K562 (cell line): ENCODE measurements around the gene LRRC75A.

Experiments used
- CTCF ChIP-seq, 3 experiments: IDR thresholded peaks in 2 of 3; conservative IDR thresholded peaks in 1 of 3; 2 replicates each; pipeline ENCODE4 v1.5.1; 2011 to 2012; ENCODE audit warnings: low read length in 3 of 3, mild to moderate bottlenecking in 3 of 3, control low read depth in 2 of 3, improper control_type of control experiment in 1 of 3, inconsistent platforms in 1 of 3, low read depth in 1 of 3, mixed read lengths in 1 of 3, moderate library complexity in 1 of 3; ENCODE audit not compliant: insufficient read depth in 2 of 3
- IRF1 ChIP-seq: sonication (generic); formaldehyde crosslinking; IDR thresholded peaks from 2 replicates; pipeline ENCODE4 v1.8.0; 2022; ENCODE audit warnings: missing genetic modification reagents, mild to moderate bottlenecking, borderline replicate concordance
- NR2F6 ChIP-seq: fragments of 450-650 bp; formaldehyde crosslinking; IDR thresholded peaks from 2 replicates; pipeline ENCODE4 v1.4.0; 2020; ENCODE audit warnings: mild to moderate bottlenecking
- NRF1 ChIP-seq, 2 experiments: fragments of 450-650 bp; IDR thresholded peaks in 1 of 2; conservative IDR thresholded peaks in 1 of 2; 2 replicates each; pipeline ENCODE4 v1.6.1; 2014; ENCODE audit warnings: mild to moderate bottlenecking in 2 of 2
- PML ChIP-seq: IDR thresholded peaks from 2 replicates; pipeline ENCODE4 v1.6.1; 2012; ENCODE audit warnings: low read length, inconsistent platforms

GRCh38 chr17:16479264-16479663 is 12.7 kb downstream of the LRRC75A start:
- TF ChIP-seq NR2F6 (CRISPR knock-in tag) (no peak), IRF1 (CRISPR knock-in tag) (no peak), PML (no peak), NRF1 (conservative IDR thresholded peaks at IDR 0.05 in 1 of 2, IDR thresholded peaks at IDR 0.05 in 1 of 2) (no peak), CTCF (IDR thresholded peaks at IDR 0.05 in 2 of 3, conservative IDR thresholded peaks at IDR 0.05 in 1 of 3; ENCODE audit: insufficient read depth in 2 of 3, low read depth in 1 of 3, low read length in 3 of 3) (no peak)
